ENCODE measurements around the gene PTCD2. TPM values are rescaled to one million over a fixed set of nuclear protein-coding genes. Genes with fewer than 3 reads are reported as not detected.

PTCD2 gene
- total RNA-seq, 1 experiment from 2014 or later, result 19.3 TPM

- H3K27me3 ChIP-seq (ENCODE audit: insufficient read depth, low read length), result no peaks in the 10 kb centered on the region
- H3K36me3 ChIP-seq (ENCODE audit: control insufficient read depth in 1 of 2, insufficient read depth in 2 of 2, low read length in 2 of 2), result peaks cover 0 to 24% of the 10 kb centered on the region in 2 experiments; a peak in 2 of 4 replicates
- H4K20me1 ChIP-seq (ENCODE audit: insufficient read depth), result no peaks in the 10 kb centered on the region
- H3K4me2 ChIP-seq (ENCODE audit: low read length), result no peak overlapping the region
- no peak for DNase-seq (ENCODE audit: low read depth, low spot score)
- BruUV-seq (replicated peaks), result no TSS peak
- ATAC-seq, result no peak
- H3K79me2 ChIP-seq (ENCODE audit: insufficient read depth, low read length), result no peaks in the 10 kb centered on the region
- H3K27ac ChIP-seq (ENCODE audit: low read depth, low read length), result no peak overlapping the region
- ChIA-PET POLR2A (no interaction called here), CTCF (interaction anchor here (1.1 kb wide), 1 partner anchor 576 kb away, joined by 3 read pairs; no protein-coding TSS in a partner anchor), RAD21 (ENCODE audit: low non-redundant PET in 1 of 2, low total read pairs in 2 of 2, uncharacterized antibody in 2 of 2, unreplicated experiment in 2 of 2) (no interaction called here)
- H3K9me2 ChIP-seq (ENCODE audit: insufficient read depth), result no peaks in the 10 kb centered on the region
- no peak overlapping the region for H3K4me3 ChIP-seq (replicated peaks in 1 of 2; ENCODE audit: low read depth in 1 of 2, low read length in 2 of 2)
- H2AFZ ChIP-seq (ENCODE audit: low read depth, low read length, poor library complexity, severe bottlenecking), result no peak overlapping the region
- intact Hi-C loops (cut with micrococcal nuclease), result no loop called here
- H3K9ac ChIP-seq (ENCODE audit: low read length), result no peak overlapping the region
- TF ChIP-seq ZFX (IDR thresholded peaks at IDR 0.05) (no peak), ZNF274 (IDR thresholded peaks at IDR 0.05; ENCODE audit: low read depth, low read length) (no peak), FOSL1 (IDR thresholded peaks at IDR 0.05; ENCODE audit: low read depth) (no peak), ATF3 (IDR thresholded peaks at IDR 0.05) (no peak)
- H3K4me1 ChIP-seq (ENCODE audit: control insufficient read depth in 1 of 2, insufficient read depth in 2 of 2, low read length in 2 of 2), result peaks cover 10 to 16% of the 10 kb centered on the region in 2 experiments
- H3K9me3 ChIP-seq (ENCODE audit: control insufficient read depth in 1 of 2, insufficient read depth in 1 of 2, low read depth in 1 of 2, low read length in 2 of 2), result no peaks in the 10 kb centered on the region
Measured at GRCh38 chr5:72358925-72359324, 38.8 kb downstream of the PTCD2 start.

GRCh38 chr5:72359886-72360285 is 39.7 kb downstream of the PTCD2 start:
- BruUV-seq (replicated peaks), result no TSS peak
- H3K27ac ChIP-seq (ENCODE audit: low read depth, low read length), result no peak overlapping the region
- intact Hi-C loops (cut with micrococcal nuclease), result no loop called here
- DNase-seq (ENCODE audit: low read depth, low spot score) (no peak), ATAC-seq (no peak)
- H4K20me1 ChIP-seq (ENCODE audit: insufficient read depth), result no peaks in the 10 kb centered on the region
- TF ChIP-seq ZBTB33 (IDR thresholded peaks at IDR 0.05; ENCODE audit: extremely low read depth, insufficient replicate concordance, low read length) (no peak), CTCF (IDR thresholded peaks at IDR 0.05 in 2 of 3, conservative IDR thresholded peaks at IDR 0.05 in 1 of 3; ENCODE audit: borderline replicate concordance in 1 of 3, insufficient read depth in 1 of 3, low read depth in 2 of 3, low read length in 2 of 3) (no peak), YY1 (IDR thresholded peaks at IDR 0.05; ENCODE audit: extremely low read depth, insufficient replicate concordance, low read depth, low read length) (no peak), EGR1 (IDR thresholded peaks at IDR 0.05; ENCODE audit: low read depth) (no peak)
- H3K9me2 ChIP-seq (ENCODE audit: insufficient read depth), result no peaks in the 10 kb centered on the region
- no peak overlapping the region for H3K4me3 ChIP-seq (replicated peaks in 1 of 2; ENCODE audit: low read depth in 1 of 2, low read length in 2 of 2)
- H2AFZ ChIP-seq (ENCODE audit: low read depth, low read length, poor library complexity, severe bottlenecking), result no peak overlapping the region
- CTCF ChIA-PET, result interaction anchor here (1.1 kb wide), 1 partner anchor 577 kb away, joined by 3 read pairs; no protein-coding TSS in a partner anchor
- H3K9me3 ChIP-seq (ENCODE audit: control insufficient read depth in 1 of 2, insufficient read depth in 1 of 2, low read depth in 1 of 2, low read length in 2 of 2), result no peaks in the 10 kb centered on the region
- peaks cover 10 to 16% of the 10 kb centered on the region in 2 experiments for H3K4me1 ChIP-seq (ENCODE audit: control insufficient read depth in 1 of 2, insufficient read depth in 2 of 2, low read length in 2 of 2)
- H3K4me2 ChIP-seq (ENCODE audit: low read length), result no peak overlapping the region
- RAD21 ChIA-PET (ENCODE audit: low non-redundant PET in 1 of 2, low total read pairs in 2 of 2, uncharacterized antibody in 2 of 2, unreplicated experiment in 2 of 2), result no interaction called here
- H3K79me2 ChIP-seq (ENCODE audit: insufficient read depth, low read length), result no peaks in the 10 kb centered on the region
- H3K27me3 ChIP-seq (ENCODE audit: insufficient read depth, low read length), result no peaks in the 10 kb centered on the region
- H3K9ac ChIP-seq (ENCODE audit: low read length), result no peak overlapping the region
- POLR2A ChIA-PET, result no interaction called here
- peaks cover 0 to 24% of the 10 kb centered on the region in 2 experiments; a peak in 2 of 4 replicates for H3K36me3 ChIP-seq (ENCODE audit: control insufficient read depth in 1 of 2, insufficient read depth in 2 of 2, low read length in 2 of 2)

Measured in HCT116 (cell line).